Uterus (tissue), 4 donors: ENCODE data around the gene MAN2C1. TPM values are rescaled to one million over a fixed set of nuclear protein-coding genes. Genes with fewer than 3 reads are reported as not detected.
"Not testable (repeated sequence)": the region's sequence is repeated elsewhere in the genome, so short reads cannot be mapped to it uniquely, and the experiment has no call there.

Experiments used
- DNase-seq, 2 donors: peaks; one replicate each; pipeline ENCODE4 v3.0.0-alpha.2; 2019 to 2020
- H3K27ac ChIP-seq, 2 donors: fragments of 200-600 bp; sonication (generic); 1 replicate in 1 of 2; 2 replicates in 1 of 2; pipeline ENCODE4 v1.5.1; 2016 to 2018
- H3K27me3 ChIP-seq, 2 donors: fragments of 200-600 bp; sonication (generic); one replicate each; pipeline ENCODE4 v1.5.1; 2018 to 2019; ENCODE audit warnings: control low read depth in 1 of 2
- H3K36me3 ChIP-seq, 2 donors: fragments of 200-600 bp; sonication (generic); one replicate each; pipeline ENCODE4 v1.5.1; 2019; ENCODE audit warnings: control low read depth in 1 of 2
- H3K4me1 ChIP-seq, 2 donors: fragments of 200-600 bp; sonication (generic); one replicate each; pipeline ENCODE4 v1.5.1; 2018 to 2019; ENCODE audit warnings: control low read depth in 1 of 2
- H3K4me3 ChIP-seq, 2 donors: fragments of 200-600 bp; sonication (generic); 1 replicate in 1 of 2; 2 replicates in 1 of 2; pipeline ENCODE4 v1.5.1; 2018 to 2019; ENCODE audit warnings: mild to moderate bottlenecking in 1 of 2
- H3K9me3 ChIP-seq, 2 donors: fragments of 200-600 bp; sonication (generic); one replicate each; pipeline ENCODE4 v1.5.1; 2019; ENCODE audit warnings: control low read depth in 1 of 2
- POLR2A ChIP-seq, 2 donors: fragments of 450-650 bp; IDR thresholded peaks; one replicate each; pipeline ENCODE4 v1.6.1; 2016; ENCODE audit warnings: antibody characterized with exemption in 2 of 2, mild to moderate bottlenecking in 1 of 2, moderate library complexity in 1 of 2
- intact Hi-C: fragments of 100-400 bp; cut with DNase I; formaldehyde crosslinking; loops from one replicate; pipeline ENCODE4 v1.15.1; 2023; ENCODE audit warnings: low total_unique reads
- total RNA-seq, 4 donors: library from RNA; depleted of rRNA in 3 of 4; stranded (reverse); fragments of >200 nt in 3 of 4; gene quantifications; one replicate each; pipeline versions ENCODE4 v1.1.0 to v1.2.4, GENCODE V29; 2014 to 2023
- TF ChIP-seq, protein P1 (sequence below), 4 experiments: fragments of 200-600 bp in 2 of 4; fragments of 450-650 bp in 2 of 4; sonication (generic) in 2 of 4; IDR thresholded peaks; one replicate each; pipeline ENCODE4 v1.5.1; 2016 to 2019; ENCODE audit warnings: antibody characterized with exemption in 4 of 4, mild to moderate bottlenecking in 2 of 4, moderate library complexity in 1 of 4
- donor health status: DM: yes; HTN: yes; CAD: no.

Gene MAN2C1
- total RNA-seq, 4 donors from 2014 or later, result 154 to 330 (median 180) TPM

DNA sequence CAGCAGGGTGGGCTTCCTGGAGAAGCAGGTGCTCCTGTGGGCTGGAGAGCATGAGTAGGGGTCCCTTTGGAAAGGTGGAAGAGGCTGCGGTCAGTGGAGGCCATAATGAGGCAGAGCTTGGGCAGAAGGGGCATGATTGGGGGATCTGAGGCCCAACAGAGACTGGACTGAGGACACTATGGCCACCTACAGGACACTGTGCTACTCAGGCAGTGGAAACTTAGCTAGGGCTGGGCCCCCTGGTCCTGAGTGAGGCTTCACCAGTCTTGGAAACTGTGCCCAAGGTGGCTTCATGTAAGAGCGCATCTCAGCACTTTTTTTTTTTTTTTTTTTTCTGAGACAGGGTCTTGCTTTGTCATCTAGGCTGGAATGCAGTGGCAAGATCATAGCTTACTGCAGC, 38.8 kb downstream of the MAN2C1 start:
- intact Hi-C loops, result no loop called here
- no peak for TF ChIP-seq POLR2A (IDR thresholded peaks at IDR 0.05)
- H3K27me3 ChIP-seq, result no peaks in the 10 kb centered on the region
- no peak for DNase-seq
- no peaks in the 10 kb centered on the region for H3K9me3 ChIP-seq
- H3K4me1 ChIP-seq, result no peaks in the 10 kb centered on the region
- H3K4me3 ChIP-seq, result no peak overlapping the region
- H3K27ac ChIP-seq, result no peak overlapping the region
- no peaks in the 10 kb centered on the region for H3K36me3 ChIP-seq

DNA sequence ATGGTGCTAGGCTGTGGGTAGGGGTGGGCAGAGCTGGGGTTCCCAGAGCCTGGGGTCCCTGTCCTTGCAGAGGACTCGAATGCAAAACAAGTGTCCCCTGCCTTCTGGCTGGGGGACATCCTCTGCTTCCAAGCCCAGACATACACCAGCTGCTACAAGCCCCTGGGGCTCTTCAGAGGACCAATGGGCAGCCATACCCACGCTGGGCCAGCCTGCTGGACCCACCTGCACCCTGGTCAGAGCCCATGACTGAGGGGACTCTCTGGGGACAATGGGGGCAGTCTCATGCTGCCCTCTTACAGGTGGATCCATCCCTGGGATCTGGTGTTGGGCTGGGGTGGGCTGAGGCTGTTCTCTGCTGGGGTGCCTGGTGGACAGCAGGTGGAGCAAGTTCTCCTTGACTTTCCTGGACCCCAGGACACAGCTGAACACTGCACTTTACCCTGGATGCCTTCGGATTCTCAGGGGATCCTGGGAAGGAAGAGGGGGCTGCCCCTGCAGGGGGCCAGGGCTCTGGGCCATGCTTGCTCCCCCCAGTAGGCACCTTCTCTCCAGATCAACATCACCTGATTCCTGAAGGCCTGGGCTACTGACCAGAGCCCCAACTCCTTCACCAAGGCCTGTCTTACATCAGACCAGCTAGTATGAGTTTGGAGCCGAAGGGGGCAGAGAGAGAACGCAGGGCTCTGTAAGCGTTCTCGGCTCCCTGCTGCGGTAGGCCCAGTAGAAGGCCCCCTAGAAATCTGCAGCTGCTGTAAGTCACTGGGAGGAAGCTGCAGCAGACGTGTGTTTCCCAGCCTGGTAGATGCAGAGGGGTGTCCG, 39.7 kb downstream of the MAN2C1 start:
- TF ChIP-seq, protein P1, sequence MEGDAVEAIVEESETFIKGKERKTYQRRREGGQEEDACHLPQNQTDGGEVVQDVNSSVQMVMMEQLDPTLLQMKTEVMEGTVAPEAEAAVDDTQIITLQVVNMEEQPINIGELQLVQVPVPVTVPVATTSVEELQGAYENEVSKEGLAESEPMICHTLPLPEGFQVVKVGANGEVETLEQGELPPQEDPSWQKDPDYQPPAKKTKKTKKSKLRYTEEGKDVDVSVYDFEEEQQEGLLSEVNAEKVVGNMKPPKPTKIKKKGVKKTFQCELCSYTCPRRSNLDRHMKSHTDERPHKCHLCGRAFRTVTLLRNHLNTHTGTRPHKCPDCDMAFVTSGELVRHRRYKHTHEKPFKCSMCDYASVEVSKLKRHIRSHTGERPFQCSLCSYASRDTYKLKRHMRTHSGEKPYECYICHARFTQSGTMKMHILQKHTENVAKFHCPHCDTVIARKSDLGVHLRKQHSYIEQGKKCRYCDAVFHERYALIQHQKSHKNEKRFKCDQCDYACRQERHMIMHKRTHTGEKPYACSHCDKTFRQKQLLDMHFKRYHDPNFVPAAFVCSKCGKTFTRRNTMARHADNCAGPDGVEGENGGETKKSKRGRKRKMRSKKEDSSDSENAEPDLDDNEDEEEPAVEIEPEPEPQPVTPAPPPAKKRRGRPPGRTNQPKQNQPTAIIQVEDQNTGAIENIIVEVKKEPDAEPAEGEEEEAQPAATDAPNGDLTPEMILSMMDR (IDR thresholded peaks at IDR 0.05), result no peak
- TF ChIP-seq POLR2A (IDR thresholded peaks at IDR 0.05), result no peak
- H3K4me1 ChIP-seq, result no peaks in the 10 kb centered on the region
- no peaks in the 10 kb centered on the region for H3K9me3 ChIP-seq
- intact Hi-C loops, result no loop called here
- H3K27me3 ChIP-seq, result no peaks in the 10 kb centered on the region
- no peak for DNase-seq
- H3K36me3 ChIP-seq, result no peaks in the 10 kb centered on the region
- H3K4me3 ChIP-seq, result no peak overlapping the region
- H3K27ac ChIP-seq, result no peak overlapping the region

DNA sequence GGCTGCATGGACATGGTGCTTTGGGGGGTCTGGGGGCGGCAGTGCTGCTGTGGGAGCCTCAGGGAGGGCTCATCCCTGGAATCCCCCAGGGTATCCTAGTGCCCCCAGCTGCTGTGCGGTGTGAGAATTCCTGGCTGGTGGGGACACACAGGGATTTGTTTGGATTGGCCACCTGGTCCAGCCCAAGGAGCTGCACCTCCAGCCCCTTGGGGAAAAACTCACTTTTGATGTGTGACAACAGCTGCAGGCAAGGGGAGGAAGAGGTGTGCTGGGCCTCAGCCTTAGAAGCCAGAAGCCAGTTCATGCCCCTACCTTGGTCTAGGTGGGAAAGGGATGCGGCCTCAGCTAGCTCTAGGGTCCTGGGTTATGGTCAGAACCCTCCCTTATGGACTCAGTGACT, 40.9 kb downstream of the MAN2C1 start:
- no peak for DNase-seq
- TF ChIP-seq POLR2A (IDR thresholded peaks at IDR 0.05), result no peak
- intact Hi-C loops, result no loop called here

DNA sequence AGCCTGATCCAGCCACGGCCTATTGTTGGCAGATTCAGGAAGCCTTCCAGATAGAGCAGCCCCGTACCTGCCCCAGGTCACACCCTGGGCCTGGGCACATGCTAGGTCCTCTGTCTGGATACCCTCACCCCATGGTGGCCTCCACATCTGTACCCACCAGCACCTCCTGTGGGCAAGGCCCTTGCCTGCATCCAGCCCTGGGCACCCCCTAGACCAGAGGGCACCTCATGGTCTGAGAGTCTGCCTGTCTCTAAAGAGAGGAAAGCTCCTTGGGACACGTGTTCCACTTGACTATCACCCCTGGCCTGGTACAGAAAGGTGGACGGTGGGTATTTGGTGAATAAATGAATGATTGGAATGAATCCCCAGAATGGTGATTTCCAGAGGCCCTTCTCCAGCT, 41.4 kb downstream of the MAN2C1 start:
- no peaks in the 10 kb centered on the region for H3K36me3 ChIP-seq
- H3K27ac ChIP-seq, result no peak overlapping the region
- H3K27me3 ChIP-seq, result no peaks in the 10 kb centered on the region
- H3K9me3 ChIP-seq, result no peaks in the 10 kb centered on the region
- no peak overlapping the region for H3K4me3 ChIP-seq
- TF ChIP-seq, protein P1 (IDR thresholded peaks at IDR 0.05), result no peak
- TF ChIP-seq POLR2A (IDR thresholded peaks at IDR 0.05), result no peak
- no peak for DNase-seq
- H3K4me1 ChIP-seq, result no peaks in the 10 kb centered on the region
- intact Hi-C loops, result no loop called here

More for the DNA sequence above, 40.9 kb downstream of the MAN2C1 start:
- no peaks in the 10 kb centered on the region for H3K27me3 ChIP-seq
- H3K27ac ChIP-seq, result no peak overlapping the region
- H3K4me1 ChIP-seq, result no peaks in the 10 kb centered on the region
- H3K36me3 ChIP-seq, result no peaks in the 10 kb centered on the region
- no peak overlapping the region for H3K4me3 ChIP-seq
- H3K9me3 ChIP-seq, result no peaks in the 10 kb centered on the region

DNA sequence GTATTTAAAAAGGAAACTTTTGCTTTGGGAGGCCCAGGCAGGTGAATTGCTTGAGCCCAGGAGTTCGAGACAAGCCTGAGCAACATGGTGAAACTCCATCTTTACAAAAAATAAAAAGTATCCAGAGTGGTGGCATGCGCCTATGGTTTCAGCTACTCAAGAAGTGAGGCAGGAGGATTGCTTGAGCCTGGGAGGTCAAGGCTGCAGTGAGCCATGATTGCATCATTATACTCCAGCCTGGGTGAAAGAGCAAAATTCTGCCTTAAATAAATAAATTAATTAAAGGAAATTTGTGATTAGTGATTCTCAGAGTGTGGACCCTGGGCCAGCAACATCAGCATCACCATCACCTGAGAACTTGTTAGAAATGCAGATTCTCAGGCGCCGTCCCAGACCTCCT, 42.5 kb downstream of the MAN2C1 start:
- no peak overlapping the region for H3K27ac ChIP-seq
- no peak overlapping the region for H3K4me3 ChIP-seq
- H3K27me3 ChIP-seq, result no peaks in the 10 kb centered on the region
- H3K36me3 ChIP-seq, result no peaks in the 10 kb centered on the region
- H3K9me3 ChIP-seq, result no peaks in the 10 kb centered on the region
- intact Hi-C loops, result no loop called here
- TF ChIP-seq POLR2A (IDR thresholded peaks at IDR 0.05), result no peak
- TF ChIP-seq, protein P1 (IDR thresholded peaks at IDR 0.05), result no peak
- DNase-seq, result no peak
- no peaks in the 10 kb centered on the region for H3K4me1 ChIP-seq

DNA sequence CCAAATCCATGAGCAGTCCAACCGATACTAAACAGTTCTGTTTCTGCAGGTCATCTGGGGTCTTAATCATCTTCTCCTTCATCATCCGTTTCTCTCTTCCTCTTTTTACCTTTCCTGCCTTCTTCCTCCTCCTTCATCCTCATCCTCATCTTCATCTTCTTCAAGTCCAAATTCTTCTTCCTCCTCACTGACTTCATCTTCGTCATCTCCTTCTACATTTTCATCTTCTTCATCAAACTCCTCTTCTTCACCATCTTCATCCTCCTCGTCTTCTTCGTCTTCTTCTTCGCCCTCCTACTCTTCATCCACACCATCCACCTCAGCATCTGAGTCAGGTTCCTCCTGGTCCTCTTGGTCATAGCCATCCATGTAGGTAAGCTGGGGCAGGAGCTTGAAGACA, 46.7 kb downstream of the MAN2C1 start:
- intact Hi-C loops, result no loop called here
- TF ChIP-seq POLR2A (IDR thresholded peaks at IDR 0.05), result no peak
- TF ChIP-seq, protein P1 (IDR thresholded peaks at IDR 0.05), result no peak
- no peak for DNase-seq
- H3K27ac ChIP-seq, result no peak overlapping the region
- no peaks in the 10 kb centered on the region for H3K4me1 ChIP-seq
- no peaks in the 10 kb centered on the region for H3K9me3 ChIP-seq
- no peak overlapping the region for H3K4me3 ChIP-seq
- H3K36me3 ChIP-seq, result no peaks in the 10 kb centered on the region
- H3K27me3 ChIP-seq, result no peaks in the 10 kb centered on the region

DNA sequence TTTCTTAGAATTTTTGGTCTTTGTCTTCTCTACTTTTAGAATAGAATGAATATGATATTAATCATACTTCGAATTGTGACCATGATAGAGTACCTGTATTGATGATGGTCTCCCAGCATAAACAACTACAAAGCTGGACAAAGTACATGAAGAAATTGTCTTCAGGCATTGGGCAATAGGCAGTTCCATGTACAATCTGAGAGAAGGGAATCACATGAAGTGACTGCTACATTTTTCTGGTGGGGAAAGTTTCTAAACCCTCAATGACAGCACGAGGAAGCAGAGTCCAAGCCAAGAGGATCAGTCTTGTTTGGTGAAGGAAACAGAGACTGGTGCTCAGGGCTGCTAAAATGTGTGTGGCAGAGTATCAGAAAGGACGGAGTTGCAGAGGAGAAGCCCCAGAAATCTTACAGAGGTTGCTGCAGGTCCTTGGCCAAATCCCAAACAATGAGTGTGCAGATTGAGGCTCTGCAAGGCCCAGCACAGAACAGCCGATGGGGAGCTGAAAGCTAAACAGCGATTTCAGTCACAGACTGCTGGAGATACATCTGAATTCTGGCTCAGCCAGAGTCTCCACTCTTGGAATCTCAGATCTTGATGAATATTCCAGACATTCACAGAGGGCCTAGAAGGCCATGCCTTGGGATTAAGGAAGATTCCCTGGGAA, 49.0 kb downstream of the MAN2C1 start:
- H3K9me3 ChIP-seq, H3K27me3 ChIP-seq, H3K27ac ChIP-seq, DNase-seq, intact Hi-C loops, H3K36me3 ChIP-seq, H3K4me1 ChIP-seq, H3K4me3 ChIP-seq: not testable (repeated sequence)
